Stimulated activated CD4-positive, alpha-beta T cell treated with anti-CD3 and anti-CD28 coated beads, TNF-alpha, amount 100 ng/mL, for 1 hour (primary cell): Measurements from ENCODE around the gene SNX25.
"Not testable (repeated sequence)": the region's sequence is repeated elsewhere in the genome, so short reads cannot be mapped to it uniquely, and the experiment has no call there.

Experiments
- DNase-seq, 3 donors: peaks; one replicate each; pipeline ENCODE4 v3.0.0-alpha.2; 2020; ENCODE audit warnings: low read depth in 3 of 3, low spot score in 1 of 3

Gene SNX25

GRCh38 chr4:185229021-185229818 is 19.8 kb downstream of the SNX25 start:
- DNase-seq, result no peak

- DNase-seq, result no peak
These were observed 23.0 kb downstream of the SNX25 start for GRCh38 chr4:185232370-185232769.

GRCh38 chr4:185235119-185235842 is 25.9 kb downstream of the SNX25 start:
- no peak for DNase-seq

- no peak for DNase-seq
These were observed 26.6 kb downstream of the SNX25 start for GRCh38 chr4:185235843-185236503.

GRCh38 chr4:185237175-185237574 is 27.8 kb downstream of the SNX25 start:
- DNase-seq, result no peak

GRCh38 chr4:185238215-185238681 is 28.9 kb downstream of the SNX25 start:
- DNase-seq, result no peak

- no peak for DNase-seq
These were observed 29.4 kb downstream of the SNX25 start for GRCh38 chr4:185238750-185239149.

- not testable (repeated sequence) for DNase-seq
These were observed 31.1 kb downstream of the SNX25 start for GRCh38 chr4:185240486-185240885.

GRCh38 chr4:185242749-185243533 is 33.5 kb downstream of the SNX25 start:
- DNase-seq, result no peak

GRCh38 chr4:185243879-185244278 is 34.5 kb downstream of the SNX25 start:
- no peak for DNase-seq

GRCh38 chr4:185244763-185245162 is 35.4 kb downstream of the SNX25 start:
- DNase-seq, result no peak

GRCh38 chr4:185246453-185246852 is 37.1 kb downstream of the SNX25 start:
- no peak for DNase-seq

- no peak for DNase-seq
These were observed 37.8 kb downstream of the SNX25 start for GRCh38 chr4:185247151-185247550.

GRCh38 chr4:185248393-185249039 is 39.1 kb downstream of the SNX25 start:
- DNase-seq, result no peak

GRCh38 chr4:185249105-185249504 is 39.7 kb downstream of the SNX25 start:
- DNase-seq, result no peak

GRCh38 chr4:185254434-185254833 is 45.0 kb downstream of the SNX25 start:
- no peak for DNase-seq

- no peak for DNase-seq
These were observed 46.5 kb downstream of the SNX25 start for GRCh38 chr4:185255868-185256267.

- DNase-seq, result no peak
These were observed 47.0 kb downstream of the SNX25 start for GRCh38 chr4:185256446-185256845.

GRCh38 chr4:185257086-185257485 is 47.7 kb downstream of the SNX25 start:
- DNase-seq, result no peak

GRCh38 chr4:185257694-185258093 is 48.3 kb downstream of the SNX25 start:
- no peak for DNase-seq

GRCh38 chr4:185258741-185259140 is 49.3 kb downstream of the SNX25 start:
- not testable (repeated sequence) for DNase-seq
